Psoas muscle (tissue), 8 donors: ENCODE data around the gene CCNT2. TPM values are rescaled to one million over a fixed set of nuclear protein-coding genes. Genes with fewer than 3 reads are reported as not detected.
"Not testable (repeated sequence)": the region's sequence is repeated elsewhere in the genome, so short reads cannot be mapped to it uniquely, and the experiment has no call there.

Experiments
- ATAC-seq, 4 donors: fragments of 200-7000 bp; cut with Tn5 transposase; one replicate each; pipeline ENCODE4 v1.9.1; 2020; ENCODE audit warnings: moderate library complexity in 3 of 4, mild to moderate bottlenecking in 2 of 4
- DNase-seq, 2 donors: peaks; one replicate each; pipeline ENCODE4 v3.0.0-alpha.2; 2020
- H3K27ac ChIP-seq: fragments of 200-600 bp; one replicate; pipeline ENCODE4 v1.8.0; 2022
- H3K27me3 ChIP-seq, 3 donors: fragments of 200-600 bp in 1 of 3; one replicate each; pipeline versions ENCODE4 v1.6.1 to v1.8.0; 2013 to 2022; ENCODE audit warnings: low read length in 2 of 3, mild to moderate bottlenecking in 2 of 3, moderate library complexity in 1 of 3; ENCODE audit not compliant: insufficient read depth in 3 of 3
- H3K36me3 ChIP-seq, 2 donors: fragments of 200-600 bp in 1 of 2; one replicate each; pipeline versions ENCODE4 v1.6.1 to v1.8.0; 2013 to 2022; ENCODE audit warnings: low read depth in 1 of 2, mild to moderate bottlenecking in 1 of 2, moderate library complexity in 1 of 2; ENCODE audit not compliant: insufficient read depth in 1 of 2
- H3K4me1 ChIP-seq: fragments of 200-600 bp; one replicate; pipeline ENCODE4 v1.8.0; 2022
- H3K4me3 ChIP-seq: fragments of 200-600 bp; one replicate; pipeline ENCODE4 v1.8.0; 2022; ENCODE audit warnings: mild to moderate bottlenecking
- H3K9me3 ChIP-seq: fragments of 200-600 bp; one replicate; pipeline ENCODE4 v1.8.0; 2022
- WGBS, 3 donors: extraction: QIAGEN DNeasy Blood & Tissue Kit; methylation state at CpG; one replicate each; pipeline versions ENCODE4 v1.1.6 to v1.1.7; 2013; 5-methylcytosine and 5-hydroxymethylcytosine counted together
- intact Hi-C, 2 donors: fragments of 100-400 bp; cut with DNase I; formaldehyde crosslinking; loops; one replicate each; pipeline versions ENCODE4 v1.11.0 to v1.14.2; 2022
- polyA plus RNA-seq, 3 donors: library from polyadenylated mRNA; stranded (reverse); fragments of 200-250 nt; gene quantifications; one replicate each; pipeline ENCODE4 v1.2.3, GENCODE V29; 2013
- total RNA-seq, 4 donors: library from RNA; stranded (reverse); fragmentation: NEBNext Ultra II Directional in 2 of 4; extraction: Animal tissue kit (Norgen Biotek cat#: 25700) in 2 of 4; gene quantifications; one replicate each; pipeline versions ENCODE4 v1.2.1 to v1.2.4, GENCODE V29; 2021 to 2023
- TF ChIP-seq, protein P1 (sequence below): fragments of 200-600 bp; IDR thresholded peaks from one replicate; pipeline ENCODE4 v1.8.0; 2022; ENCODE audit warnings: antibody characterized with exemption
- donor health status: healthy with polysubstance abuse.
- donor health status: DM: no; HTN: no; CAD: no; lungs with moderate emphysema.
- donor health status: Bipolar disorder and iron deficiency.
- donor health status: healthy.
- donor health status: DM: yes; HTN: yes; CAD: no.
- donor health status: DM: no; HTN: no; CAD: no.
- donor health status: DM: no; HTN: no; CAD: no.
- donor health status: DM: yes; HTN: yes; CAD: no.

The CCNT2 gene
- total and polyA plus RNA-seq, 7 donors, result 6.6 to 19.2 (median 13.7) TPM

- WGBS, 3 donors, result 46 to 96% (median 95%) methylated on average over 1 of the region's 1 CpG
- DNase-seq (no peak), ATAC-seq (no peak)
- H3K4me1 ChIP-seq, result no peaks in the 10 kb centered on the region
- intact Hi-C loops, result no loop called here
- TF ChIP-seq, protein P1, sequence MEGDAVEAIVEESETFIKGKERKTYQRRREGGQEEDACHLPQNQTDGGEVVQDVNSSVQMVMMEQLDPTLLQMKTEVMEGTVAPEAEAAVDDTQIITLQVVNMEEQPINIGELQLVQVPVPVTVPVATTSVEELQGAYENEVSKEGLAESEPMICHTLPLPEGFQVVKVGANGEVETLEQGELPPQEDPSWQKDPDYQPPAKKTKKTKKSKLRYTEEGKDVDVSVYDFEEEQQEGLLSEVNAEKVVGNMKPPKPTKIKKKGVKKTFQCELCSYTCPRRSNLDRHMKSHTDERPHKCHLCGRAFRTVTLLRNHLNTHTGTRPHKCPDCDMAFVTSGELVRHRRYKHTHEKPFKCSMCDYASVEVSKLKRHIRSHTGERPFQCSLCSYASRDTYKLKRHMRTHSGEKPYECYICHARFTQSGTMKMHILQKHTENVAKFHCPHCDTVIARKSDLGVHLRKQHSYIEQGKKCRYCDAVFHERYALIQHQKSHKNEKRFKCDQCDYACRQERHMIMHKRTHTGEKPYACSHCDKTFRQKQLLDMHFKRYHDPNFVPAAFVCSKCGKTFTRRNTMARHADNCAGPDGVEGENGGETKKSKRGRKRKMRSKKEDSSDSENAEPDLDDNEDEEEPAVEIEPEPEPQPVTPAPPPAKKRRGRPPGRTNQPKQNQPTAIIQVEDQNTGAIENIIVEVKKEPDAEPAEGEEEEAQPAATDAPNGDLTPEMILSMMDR, result no peak
- no peak overlapping the region for H3K27ac ChIP-seq
- H3K4me3 ChIP-seq, result no peak overlapping the region
- no peaks in the 10 kb centered on the region for H3K9me3 ChIP-seq
- peaks cover 7 to 73% of the 10 kb centered on the region in 2 donors for H3K36me3 ChIP-seq
- H3K27me3 ChIP-seq, result no peaks in the 10 kb centered on the region
Measured at GRCh38 chr2:134955744-134956143, 37.1 kb downstream of the CCNT2 start.

DNA sequence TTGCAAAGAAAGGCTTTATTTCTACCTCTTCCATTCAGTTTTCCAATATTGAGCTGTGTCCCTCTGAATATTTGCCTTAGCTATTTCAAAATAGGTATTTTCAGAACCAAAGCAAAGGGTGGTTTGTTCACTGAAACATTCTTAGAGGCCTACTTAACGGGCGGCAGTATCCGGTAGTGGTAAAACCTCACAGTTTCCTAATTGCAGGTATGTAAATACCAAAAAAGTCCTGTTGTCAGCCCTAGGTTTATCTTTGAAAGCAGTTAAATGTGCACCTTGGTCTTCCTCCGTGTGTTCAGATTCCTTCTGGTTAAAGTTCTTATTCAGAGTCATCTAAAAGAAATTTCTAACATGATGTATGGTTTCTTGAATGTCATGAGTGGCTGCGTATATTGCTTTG lies 38.9 kb downstream of the CCNT2 start:
- H3K36me3 ChIP-seq, result peaks cover 7 to 58% of the 10 kb centered on the region in 2 donors
- H3K27me3 ChIP-seq, result no peaks in the 10 kb centered on the region
- DNase-seq, result no peak
- WGBS, 3 donors, result 91 to 95% (median 92%) methylated on average over 5 of the region's 5 CpGs
- no peak overlapping the region for H3K4me3 ChIP-seq
- ATAC-seq, result no peak
- no peaks in the 10 kb centered on the region for H3K4me1 ChIP-seq
- no peaks in the 10 kb centered on the region for H3K9me3 ChIP-seq
- no peak overlapping the region for H3K27ac ChIP-seq
- TF ChIP-seq, protein P1, result no peak
- intact Hi-C loops, result no loop called here

DNA sequence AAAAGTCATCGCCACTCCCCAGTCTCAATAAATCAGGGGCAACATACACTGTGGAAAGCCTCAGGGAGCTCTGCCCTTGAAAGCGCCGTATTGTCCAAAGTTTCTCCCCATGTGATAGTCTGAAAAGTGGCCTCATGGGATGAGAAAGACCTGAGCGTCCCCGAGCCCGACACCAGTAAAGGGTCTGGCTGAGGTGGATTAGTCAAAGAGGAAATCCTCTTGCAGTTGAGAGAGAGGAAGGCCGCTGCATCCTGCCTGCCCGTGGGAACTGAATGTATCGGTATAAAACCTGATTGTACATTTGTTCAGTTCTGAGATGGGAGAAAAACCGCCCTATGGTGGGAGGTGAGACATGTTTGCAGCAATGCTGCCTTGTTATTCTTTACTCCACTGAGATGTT lies 48.5 kb downstream of the CCNT2 start:
- ATAC-seq, H3K9me3 ChIP-seq, H3K4me3 ChIP-seq, H3K4me1 ChIP-seq, H3K36me3 ChIP-seq, intact Hi-C loops, DNase-seq, H3K27me3 ChIP-seq, H3K27ac ChIP-seq: not testable (repeated sequence)
- 68 to 74% (median 73%) methylated on average over 10 of the region's 10 CpGs for WGBS, 3 donors

GRCh38 chr2:134973241-134974138 lies 54.9 kb downstream of the CCNT2 start:
- DNase-seq (no peak), ATAC-seq (no peak)
- intact Hi-C loops, result no loop called here
- Histone ChIP-seq H3K9me3 (peaks cover 3% of the 10 kb centered on the region), H3K36me3 (no peaks in the 10 kb centered on the region), H3K4me3 (no peak overlapping the region), H3K27ac (no peak overlapping the region), H3K27me3 (no peaks in the 10 kb centered on the region), H3K4me1 (no peaks in the 10 kb centered on the region)
- TF ChIP-seq, protein P1, result no peak
- WGBS, 3 donors, result 82 to 89% (median 87%) methylated on average over 2 of the region's 2 CpGs

GRCh38 chr2:134975281-134976009 lies 56.8 kb downstream of the CCNT2 start:
- H3K4me1 ChIP-seq, result no peaks in the 10 kb centered on the region
- DNase-seq (no peak), ATAC-seq (no peak)
- intact Hi-C loops, result no loop called here
- no peaks in the 10 kb centered on the region for H3K36me3 ChIP-seq
- no peak overlapping the region for H3K4me3 ChIP-seq
- H3K27ac ChIP-seq, result no peak overlapping the region
- TF ChIP-seq, protein P1, result no peak
- no peaks in the 10 kb centered on the region for H3K27me3 ChIP-seq
- H3K9me3 ChIP-seq, result peaks cover 3% of the 10 kb centered on the region
- WGBS, 3 donors, result 77 to 81% (median 77%) methylated on average over 6 of the region's 6 CpGs
